GM12801 (cell line): ENCODE data around the gene RASSF3.

Source experiments
- CTCF ChIP-seq: IDR thresholded peaks from one replicate; pipeline ENCODE4 v1.5.1; 2011; ENCODE audit warnings: control low read depth; ENCODE audit not compliant: insufficient read length; ENCODE audit errors: extremely low read depth

RASSF3 gene

GRCh38 chr12:64660237-64661018 lies 50.1 kb downstream of the RASSF3 start:
- no peak for TF ChIP-seq CTCF

DNA sequence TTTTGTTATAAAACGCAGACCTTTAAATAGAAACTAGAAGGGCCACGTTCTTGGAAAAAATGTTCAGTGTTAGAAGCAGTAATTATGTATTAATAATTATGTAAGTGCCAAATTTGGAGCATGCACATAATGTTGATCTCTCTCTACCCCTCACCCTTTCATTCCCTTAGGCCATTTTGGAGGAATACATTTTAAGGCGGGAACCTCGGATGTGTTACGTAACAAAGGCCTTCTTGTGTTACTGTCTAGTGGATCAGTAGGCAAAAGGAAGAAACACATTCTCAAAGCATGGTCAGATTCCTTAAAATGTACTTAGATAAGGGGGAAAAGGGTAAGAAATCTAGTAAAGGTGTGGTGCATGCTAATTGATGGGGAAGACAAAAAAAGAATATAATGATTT lies 52.7 kb downstream of the RASSF3 start:
- TF ChIP-seq CTCF = no peak

GRCh38 chr12:64665514-64665913 lies 55.2 kb downstream of the RASSF3 start:
- no peak for TF ChIP-seq CTCF

DNA sequence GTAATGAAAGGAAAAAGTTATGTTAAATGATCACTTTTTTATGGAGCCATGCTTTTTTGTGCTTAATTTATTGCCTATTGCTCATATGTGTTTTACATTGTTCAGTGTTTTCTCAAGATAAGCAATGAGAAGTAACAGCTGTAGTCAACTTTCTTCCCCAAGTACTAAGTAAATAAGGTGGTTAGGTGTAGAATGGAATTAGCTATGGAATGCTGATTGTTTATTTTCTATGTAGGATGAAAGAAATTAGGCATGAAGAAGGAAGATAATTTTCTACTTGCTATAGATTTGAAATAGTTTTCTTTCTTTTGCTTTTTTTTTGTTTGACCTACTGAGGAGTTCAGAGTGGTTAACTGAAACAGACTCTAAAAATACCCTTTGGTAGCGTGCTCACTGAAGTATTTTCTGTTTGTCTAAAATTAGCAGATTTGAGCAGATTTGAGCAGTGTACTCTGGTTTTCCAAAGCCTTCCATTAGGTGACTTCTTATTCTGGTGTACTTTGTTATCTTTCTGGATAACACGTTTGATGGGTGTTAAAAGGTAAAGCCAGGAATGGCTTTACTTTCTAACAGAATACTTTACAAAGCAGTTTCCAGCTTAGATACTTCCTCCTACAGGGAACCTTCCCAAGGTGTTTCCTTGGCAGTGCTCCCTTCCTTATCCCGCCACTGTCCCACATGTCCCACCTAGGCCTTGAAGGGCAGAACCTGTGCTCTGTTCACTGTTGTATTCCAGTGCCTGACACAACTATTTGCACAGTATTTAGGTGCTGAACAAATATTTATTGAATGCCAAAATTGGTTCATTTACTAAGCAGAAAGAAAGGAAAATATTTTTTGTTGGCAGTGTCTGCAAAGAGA lies 56.0 kb downstream of the RASSF3 start:
- no peak for TF ChIP-seq CTCF

DNA sequence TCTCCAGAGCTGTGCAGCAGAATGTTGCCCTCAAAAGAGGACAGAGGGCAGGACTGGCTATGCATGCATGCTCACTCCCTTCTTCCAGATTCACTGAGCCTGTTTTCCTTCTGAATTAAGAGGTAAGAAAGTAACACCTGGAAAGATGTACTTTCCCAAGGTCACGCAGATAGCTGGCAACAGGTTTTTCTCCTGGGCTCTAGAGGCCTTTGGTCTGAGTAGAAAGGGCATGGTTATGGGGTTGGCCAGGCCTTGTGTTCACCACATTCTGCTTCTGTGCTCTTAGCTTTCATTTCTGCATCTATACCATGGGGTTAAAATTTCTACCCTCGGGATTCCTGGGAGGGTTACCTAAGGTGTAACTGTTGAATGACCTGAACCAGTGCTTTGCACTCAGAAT lies 57.5 kb downstream of the RASSF3 start:
- TF ChIP-seq CTCF = no peak

GRCh38 chr12:64669270-64669842 lies 59.1 kb downstream of the RASSF3 start:
- TF ChIP-seq CTCF = no peak

GRCh38 chr12:64670019-64670418 lies 59.7 kb downstream of the RASSF3 start:
- no peak for TF ChIP-seq CTCF
